ENCODE measurements around the gene PCBP3.
"Not testable (repeated sequence)": the region's sequence is repeated elsewhere in the genome, so short reads cannot be mapped to it uniquely, and the experiment has no call there.

The PCBP3 gene

GRCh38 chr21:45852386-45852785 lies 208.9 kb downstream of the PCBP3 start:
- DNase-seq: not testable (repeated sequence)

- no peak for DNase-seq
Observed at GRCh38 chr21:45852886-45853400, 209.4 kb downstream of the PCBP3 start.

GRCh38 chr21:45853703-45854342 lies 210.3 kb downstream of the PCBP3 start:
- no peak for DNase-seq

DNA sequence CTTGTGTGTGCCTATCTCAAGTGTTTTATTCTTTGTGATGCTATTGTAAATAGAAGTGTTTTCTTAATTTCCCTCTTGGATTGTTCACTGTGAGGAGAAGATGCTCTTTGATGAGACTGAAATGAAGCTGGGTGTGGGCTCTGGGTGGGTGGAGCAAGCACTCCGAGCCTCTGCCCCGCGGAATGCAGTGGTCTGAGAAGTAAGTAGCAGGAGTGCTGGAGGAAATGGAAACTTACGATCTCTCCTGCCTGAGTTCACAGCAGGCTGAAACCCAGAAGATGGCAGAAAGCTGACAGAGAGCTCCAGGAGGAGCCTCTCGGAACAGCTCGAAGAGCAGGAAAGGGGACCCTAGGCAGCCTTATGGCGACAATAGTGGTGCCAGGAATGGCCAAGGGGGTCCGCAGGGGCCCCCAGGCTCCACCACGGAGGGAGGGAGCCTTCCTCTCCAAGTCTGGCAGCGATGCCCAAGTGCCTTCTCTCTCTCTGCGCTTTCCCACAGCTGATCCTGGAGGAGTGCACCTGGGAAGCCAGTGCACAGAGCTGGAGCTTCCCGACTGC lies 211.2 kb downstream of the PCBP3 start:
- no peak for DNase-seq

- DNase-seq: no peak
Observed at GRCh38 chr21:45855248-45855811, 211.8 kb downstream of the PCBP3 start.

GRCh38 chr21:45856442-45856841 lies 212.9 kb downstream of the PCBP3 start:
- DNase-seq: no peak

GRCh38 chr21:45856906-45857305 lies 213.4 kb downstream of the PCBP3 start:
- no peak for DNase-seq

DNA sequence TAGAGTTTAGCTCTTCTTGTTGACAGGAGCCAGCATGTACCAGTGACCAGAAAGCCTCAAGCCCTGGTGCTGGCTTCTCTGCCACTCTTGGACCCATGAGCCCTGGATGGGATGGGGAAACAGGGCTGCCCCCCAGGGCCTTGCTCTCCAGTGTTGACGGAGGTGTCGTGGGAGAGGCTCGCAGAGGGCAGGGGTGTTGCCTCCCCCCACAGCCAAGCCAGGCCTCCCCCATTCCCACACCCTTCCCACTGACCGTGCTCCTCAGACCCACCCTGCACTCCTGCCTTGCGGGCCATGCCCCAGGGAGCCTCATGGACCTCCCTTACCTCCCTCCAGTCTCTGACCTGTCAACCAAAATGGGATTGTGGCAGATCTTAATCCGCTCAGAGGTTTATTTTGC lies 214.2 kb downstream of the PCBP3 start:
- DNase-seq: no peak

DNA sequence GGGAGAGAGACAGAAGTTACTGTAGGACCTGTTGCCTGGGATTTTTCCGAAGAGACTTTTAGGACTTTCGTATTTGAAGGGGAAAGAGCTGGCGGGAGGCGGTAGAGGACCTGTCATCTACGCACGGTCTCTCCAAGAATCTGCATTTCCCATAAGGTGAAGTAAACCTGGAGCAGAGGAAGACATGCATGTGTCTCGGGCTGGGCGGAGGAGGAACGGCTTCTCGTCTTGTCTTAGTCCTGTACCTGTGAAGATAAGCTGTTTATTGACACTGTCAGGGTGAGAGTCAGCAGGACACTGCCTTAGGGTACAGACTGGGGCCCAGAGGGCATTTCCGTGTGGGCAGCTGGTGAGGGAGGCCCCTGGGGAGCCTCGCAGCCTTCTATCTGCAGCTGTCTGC lies 214.7 kb downstream of the PCBP3 start:
- DNase-seq: no peak

- no peak for DNase-seq
Observed at GRCh38 chr21:45859041-45859761, 215.7 kb downstream of the PCBP3 start.

GRCh38 chr21:45859762-45860357 lies 216.3 kb downstream of the PCBP3 start:
- DNase-seq: no peak

DNA sequence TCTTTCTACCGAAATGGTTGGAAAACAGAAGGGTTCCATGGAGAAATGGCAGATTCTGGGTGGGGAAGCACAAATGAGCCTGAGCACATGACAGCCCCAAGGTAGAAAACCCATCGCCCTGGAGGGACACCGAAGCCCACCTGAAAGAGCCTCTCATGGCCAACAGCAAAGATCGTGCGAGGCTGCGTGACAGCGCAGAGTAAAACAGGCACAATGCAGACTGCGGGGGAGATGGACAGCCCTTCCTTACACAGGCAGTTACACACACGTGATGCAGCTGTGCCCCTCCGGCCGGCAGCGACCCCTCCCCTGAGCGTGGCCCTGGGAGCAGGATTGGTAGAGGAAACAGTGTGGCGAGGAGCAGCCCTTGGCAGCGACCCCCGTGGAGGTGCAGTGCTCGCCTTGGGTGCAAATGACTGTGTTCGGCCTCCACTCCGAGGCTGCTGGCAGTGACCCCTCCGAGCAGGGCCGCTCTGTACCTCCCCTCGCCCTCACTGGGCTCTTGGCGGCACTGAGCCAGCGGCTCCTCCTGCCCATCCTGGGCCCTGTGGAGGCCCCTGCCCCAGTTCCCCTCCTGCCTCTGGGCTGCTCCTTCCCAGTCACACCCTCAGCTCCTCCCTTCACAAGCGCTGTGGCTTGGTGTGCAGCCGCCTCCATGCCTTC lies 217.1 kb downstream of the PCBP3 start:
- DNase-seq: no peak

DNA sequence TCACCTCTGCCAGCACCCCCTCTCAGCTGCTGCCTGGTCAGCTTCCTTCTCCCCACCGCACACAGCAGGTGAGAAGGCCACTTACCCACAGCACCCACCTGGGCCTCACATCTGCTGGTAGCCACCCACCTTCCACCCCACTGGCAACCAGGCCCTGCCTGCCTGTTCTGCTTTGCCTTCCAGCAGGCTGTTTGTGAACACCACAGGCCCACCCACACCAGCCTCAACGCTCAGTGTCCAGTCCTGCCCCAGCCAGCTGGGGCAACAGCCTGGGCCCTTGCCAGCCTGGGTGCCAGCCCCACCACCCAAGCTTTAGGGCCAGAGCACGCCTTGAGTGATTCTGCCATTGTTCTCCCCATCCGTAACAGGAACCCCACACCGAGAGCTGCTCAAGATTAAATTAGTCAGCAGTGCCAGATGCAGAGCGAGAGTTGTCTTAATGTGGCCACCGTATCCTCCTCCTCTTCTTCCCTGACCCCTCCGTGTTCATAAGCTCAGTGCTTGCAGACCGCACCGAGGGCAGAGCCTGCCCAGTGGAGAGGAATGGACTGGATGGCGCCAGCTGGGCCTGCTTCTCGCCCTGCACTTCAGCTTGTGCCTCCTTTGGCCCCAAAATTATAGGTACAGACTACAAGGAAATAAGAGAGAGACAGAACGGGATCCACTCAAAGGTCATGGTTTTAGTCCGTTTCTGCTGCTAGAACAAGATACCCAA lies 217.8 kb downstream of the PCBP3 start:
- no peak for DNase-seq

- DNase-seq: no peak
Observed at GRCh38 chr21:45862543-45863207, 219.2 kb downstream of the PCBP3 start.

GRCh38 chr21:45863267-45863666 lies 219.7 kb downstream of the PCBP3 start:
- no peak for DNase-seq

GRCh38 chr21:45863751-45864150 lies 220.2 kb downstream of the PCBP3 start:
- no peak for DNase-seq

- DNase-seq: no peak
Observed at GRCh38 chr21:45864436-45864835, 220.9 kb downstream of the PCBP3 start.

GRCh38 chr21:45865106-45865835 lies 221.7 kb downstream of the PCBP3 start:
- no peak for DNase-seq

GRCh38 chr21:45866551-45866950 lies 223.0 kb downstream of the PCBP3 start:
- no peak for DNase-seq

- DNase-seq: no peak
Observed at GRCh38 chr21:45867041-45867666, 223.6 kb downstream of the PCBP3 start.

Measured in right forelimb (tissue), 1 donor.